22Rv1 (cell line): Measurements from ENCODE around the gene CCNL2.

Experiments
- CTCF ChIP-seq: fragments of 450-650 bp; IDR thresholded peaks from 2 replicates; pipeline ENCODE4 v1.5.1; 2017; ENCODE audit warnings: mild to moderate bottlenecking
- ZFX ChIP-seq: fragments of 450-650 bp; IDR thresholded peaks from 2 replicates; pipeline ENCODE4 v1.6.1; 2017; ENCODE audit warnings: antibody characterized with exemption, borderline replicate concordance

- no peak for TF ChIP-seq CTCF
- no peak for TF ChIP-seq ZFX
These were observed 28.3 kb downstream of the CCNL2 start for GRCh38 chr1:1370771-1371300.
